Measurements from ENCODE around the gene ASS1.

ASS1 gene

GRCh38 chr9:130532426-130533080 is 87.8 kb downstream of the ASS1 start:
- DNase-seq (ENCODE audit: low spot score): no peak

- no peak for DNase-seq (ENCODE audit: low spot score)
Observed at GRCh38 chr9:130535818-130536521, 91.2 kb downstream of the ASS1 start.

GRCh38 chr9:130536701-130537107 is 91.9 kb downstream of the ASS1 start:
- no peak for DNase-seq (ENCODE audit: low spot score)

- no peak for DNase-seq (ENCODE audit: low spot score)
Observed at GRCh38 chr9:130537346-130538050, 92.7 kb downstream of the ASS1 start.

GRCh38 chr9:130539420-130540223 is 94.9 kb downstream of the ASS1 start:
- DNase-seq (ENCODE audit: low spot score): no peak

- no peak for DNase-seq (ENCODE audit: low spot score)
Observed at GRCh38 chr9:130541533-130541932, 96.8 kb downstream of the ASS1 start.

- DNase-seq (ENCODE audit: low spot score): no peak
Observed at GRCh38 chr9:130542038-130542437, 97.3 kb downstream of the ASS1 start.

- DNase-seq (ENCODE audit: low spot score): no peak
Observed at GRCh38 chr9:130542457-130543228, 97.9 kb downstream of the ASS1 start.

GRCh38 chr9:130543368-130543767 is 98.6 kb downstream of the ASS1 start:
- DNase-seq (ENCODE audit: low spot score): no peak

GRCh38 chr9:130543859-130544258 is 99.1 kb downstream of the ASS1 start:
- DNase-seq (ENCODE audit: low spot score): no peak

GRCh38 chr9:130544364-130544763 is 99.6 kb downstream of the ASS1 start:
- no peak for DNase-seq (ENCODE audit: low spot score)

- no peak for DNase-seq (ENCODE audit: low spot score)
Observed at GRCh38 chr9:130548103-130548502, 103.3 kb downstream of the ASS1 start.

GRCh38 chr9:130549093-130549735 is 104.5 kb downstream of the ASS1 start:
- DNase-seq (ENCODE audit: low spot score): no peak

All from D341Med (cell line).